Fibroblast of villous mesenchyme (primary cell): ENCODE data around the gene SEMA3F. TPM values are rescaled to one million over a fixed set of nuclear protein-coding genes. Genes with fewer than 3 reads are reported as not detected.

Experiments used
- DNase-seq: peaks from one replicate; pipeline ENCODE4 v3.0.0-alpha.2; 2010; ENCODE audit warnings: low read depth
- H3K4me3 ChIP-seq: 2 replicates; pipeline ENCODE4 v1.5.1; 2011; ENCODE audit warnings: low read depth, mild to moderate bottlenecking, low read length
- total RNA-seq: library from RNA; depleted of rRNA; stranded (reverse); fragments of >200 nt; gene quantifications from 2 replicates; pipeline ENCODE4 v1.2.3, GENCODE V29; 2012
- TF ChIP-seq, protein P1 (sequence below): IDR thresholded peaks from 2 replicates; pipeline ENCODE4 v1.5.1; 2012; ENCODE audit warnings: low read depth, mild to moderate bottlenecking, low read length; ENCODE audit not compliant: insufficient read depth

Gene SEMA3F
- total RNA-seq, 1 donor, result 0.86 TPM

DNA sequence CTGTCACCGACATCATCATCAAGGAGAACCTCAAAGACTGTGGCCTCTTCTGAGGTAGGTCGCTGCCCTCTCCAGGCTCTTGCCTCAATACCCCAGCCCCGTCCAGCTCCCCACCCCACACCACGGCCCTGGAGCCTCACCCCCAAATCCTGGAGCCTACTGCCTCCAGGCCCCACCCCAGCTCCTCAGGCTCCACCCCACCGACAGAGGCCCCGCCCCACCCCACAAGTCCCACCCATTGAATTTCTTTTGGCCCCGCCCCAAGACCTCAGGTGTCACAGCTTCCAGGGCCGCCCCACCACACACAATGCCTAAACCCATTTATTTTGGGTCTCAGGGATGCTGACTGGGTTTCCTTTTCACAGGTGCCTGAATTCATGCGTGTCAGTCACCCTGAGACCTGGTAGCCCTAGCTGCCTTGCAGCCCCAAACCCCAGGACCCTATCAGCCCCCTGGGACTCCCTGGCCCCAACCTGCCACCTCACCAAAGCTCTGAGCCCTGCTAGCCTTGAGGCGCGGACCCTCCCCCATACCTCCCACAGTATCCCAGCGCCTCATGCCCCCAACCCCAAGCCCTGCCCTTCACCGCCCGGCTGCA, 39.9 kb downstream of the SEMA3F start:
- H3K4me3 ChIP-seq, result no peak overlapping the region
- TF ChIP-seq, protein P1, sequence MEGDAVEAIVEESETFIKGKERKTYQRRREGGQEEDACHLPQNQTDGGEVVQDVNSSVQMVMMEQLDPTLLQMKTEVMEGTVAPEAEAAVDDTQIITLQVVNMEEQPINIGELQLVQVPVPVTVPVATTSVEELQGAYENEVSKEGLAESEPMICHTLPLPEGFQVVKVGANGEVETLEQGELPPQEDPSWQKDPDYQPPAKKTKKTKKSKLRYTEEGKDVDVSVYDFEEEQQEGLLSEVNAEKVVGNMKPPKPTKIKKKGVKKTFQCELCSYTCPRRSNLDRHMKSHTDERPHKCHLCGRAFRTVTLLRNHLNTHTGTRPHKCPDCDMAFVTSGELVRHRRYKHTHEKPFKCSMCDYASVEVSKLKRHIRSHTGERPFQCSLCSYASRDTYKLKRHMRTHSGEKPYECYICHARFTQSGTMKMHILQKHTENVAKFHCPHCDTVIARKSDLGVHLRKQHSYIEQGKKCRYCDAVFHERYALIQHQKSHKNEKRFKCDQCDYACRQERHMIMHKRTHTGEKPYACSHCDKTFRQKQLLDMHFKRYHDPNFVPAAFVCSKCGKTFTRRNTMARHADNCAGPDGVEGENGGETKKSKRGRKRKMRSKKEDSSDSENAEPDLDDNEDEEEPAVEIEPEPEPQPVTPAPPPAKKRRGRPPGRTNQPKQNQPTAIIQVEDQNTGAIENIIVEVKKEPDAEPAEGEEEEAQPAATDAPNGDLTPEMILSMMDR, result no peak
- DNase-seq, result no peak

DNA sequence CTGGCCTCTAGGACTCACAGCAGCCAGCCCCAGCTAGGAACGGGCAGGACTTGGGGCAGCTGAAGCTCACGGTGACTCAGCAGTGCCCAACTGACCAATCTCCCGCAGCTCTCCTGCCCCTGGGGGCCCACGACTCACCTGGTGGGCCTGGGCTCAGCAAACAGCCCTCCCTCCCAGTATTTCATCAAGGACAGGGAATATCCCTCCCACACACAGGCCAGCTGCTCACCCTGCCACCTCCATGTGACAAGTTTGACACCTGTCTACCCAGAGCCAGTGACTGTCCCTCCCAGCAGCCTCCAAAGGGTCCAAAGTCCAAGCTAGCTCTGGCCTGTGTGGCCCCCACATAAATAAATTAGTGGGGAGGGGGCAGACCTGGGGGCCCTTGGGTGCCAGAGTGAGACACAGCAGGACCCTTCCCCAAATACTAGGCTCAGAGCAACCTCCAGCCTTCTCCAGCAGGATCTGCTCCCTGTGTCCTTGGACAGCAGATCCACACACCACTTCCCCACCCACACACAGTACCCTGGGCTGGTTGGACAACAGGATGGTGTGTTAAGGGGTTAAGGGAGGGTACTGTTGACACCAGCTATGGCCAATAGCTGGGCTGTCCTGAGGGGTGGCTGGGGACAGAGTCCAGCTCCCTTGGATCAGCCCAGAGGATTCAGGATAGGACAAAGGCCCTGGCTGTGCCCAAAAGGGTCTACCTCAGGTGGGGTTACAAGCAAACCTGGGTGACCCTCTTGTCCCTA, 40.6 kb downstream of the SEMA3F start:
- TF ChIP-seq, protein P1, result no peak
- no peak for DNase-seq
- H3K4me3 ChIP-seq, result no peak overlapping the region

DNA sequence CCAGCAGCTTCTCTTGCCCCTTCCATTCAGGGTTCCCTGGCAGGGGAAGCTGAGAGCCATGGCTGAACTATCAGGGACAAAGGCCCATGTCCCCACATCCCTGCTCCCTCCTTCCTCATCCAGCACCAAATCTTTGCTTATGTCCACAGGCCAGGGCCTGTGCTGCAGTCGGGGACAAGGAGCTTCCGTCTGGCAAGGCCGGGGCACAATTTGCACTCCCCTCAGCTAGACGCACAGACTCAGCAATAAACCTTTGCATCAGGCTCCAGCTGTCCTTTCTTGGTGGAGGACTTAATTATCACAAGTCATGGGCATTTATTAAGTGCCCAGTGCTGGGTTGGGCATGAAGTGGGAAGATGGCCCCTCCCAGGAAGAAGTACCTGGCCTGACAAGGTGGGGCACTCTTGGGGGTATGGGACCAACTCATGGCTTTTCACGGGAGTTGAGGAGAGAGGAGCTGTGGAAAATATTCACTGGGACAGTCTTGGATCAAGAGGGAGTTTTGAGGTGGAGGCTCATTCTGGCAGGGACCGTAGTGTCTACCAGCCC, 41.2 kb downstream of the SEMA3F start:
- TF ChIP-seq, protein P1, result no peak
- H3K4me3 ChIP-seq, result no peak overlapping the region
- no peak for DNase-seq

DNA sequence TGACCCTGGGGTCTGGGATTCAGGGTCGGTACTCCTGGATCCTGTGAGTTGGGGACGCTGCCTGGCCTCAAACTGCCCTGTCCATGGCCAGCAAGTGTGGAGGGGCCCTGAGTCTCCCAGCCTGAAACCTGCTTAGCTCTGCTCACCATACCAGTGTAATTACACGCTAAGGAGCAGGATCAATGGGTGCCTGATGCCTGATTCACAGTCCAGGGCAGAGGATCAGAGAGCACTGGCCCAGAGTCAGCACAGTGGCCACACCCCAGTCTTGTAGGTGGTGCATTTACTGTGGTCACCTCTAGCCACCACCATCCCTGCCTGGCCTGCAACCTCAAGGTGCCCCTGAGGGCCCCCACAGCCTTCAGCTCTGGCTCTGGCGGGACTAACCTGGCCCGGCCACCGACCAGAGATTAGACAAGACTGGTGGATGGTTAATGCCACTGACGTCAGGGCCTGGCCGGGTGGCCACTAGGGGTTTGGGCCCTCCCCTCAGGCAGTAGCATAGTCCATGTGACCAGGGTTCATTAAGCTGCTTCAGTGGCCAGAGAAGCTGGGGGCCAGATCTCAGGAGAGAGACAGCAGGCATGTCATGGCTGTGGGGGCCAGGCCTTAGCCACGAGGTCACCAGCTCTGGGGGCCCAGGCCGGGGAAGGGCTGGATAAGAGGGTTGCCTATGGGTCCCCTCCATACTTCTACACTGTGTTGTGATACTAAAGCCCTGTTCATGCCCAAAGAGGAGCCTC, 46.6 kb downstream of the SEMA3F start:
- no peak for DNase-seq
- no peak overlapping the region for H3K4me3 ChIP-seq
- TF ChIP-seq, protein P1, result no peak

DNA sequence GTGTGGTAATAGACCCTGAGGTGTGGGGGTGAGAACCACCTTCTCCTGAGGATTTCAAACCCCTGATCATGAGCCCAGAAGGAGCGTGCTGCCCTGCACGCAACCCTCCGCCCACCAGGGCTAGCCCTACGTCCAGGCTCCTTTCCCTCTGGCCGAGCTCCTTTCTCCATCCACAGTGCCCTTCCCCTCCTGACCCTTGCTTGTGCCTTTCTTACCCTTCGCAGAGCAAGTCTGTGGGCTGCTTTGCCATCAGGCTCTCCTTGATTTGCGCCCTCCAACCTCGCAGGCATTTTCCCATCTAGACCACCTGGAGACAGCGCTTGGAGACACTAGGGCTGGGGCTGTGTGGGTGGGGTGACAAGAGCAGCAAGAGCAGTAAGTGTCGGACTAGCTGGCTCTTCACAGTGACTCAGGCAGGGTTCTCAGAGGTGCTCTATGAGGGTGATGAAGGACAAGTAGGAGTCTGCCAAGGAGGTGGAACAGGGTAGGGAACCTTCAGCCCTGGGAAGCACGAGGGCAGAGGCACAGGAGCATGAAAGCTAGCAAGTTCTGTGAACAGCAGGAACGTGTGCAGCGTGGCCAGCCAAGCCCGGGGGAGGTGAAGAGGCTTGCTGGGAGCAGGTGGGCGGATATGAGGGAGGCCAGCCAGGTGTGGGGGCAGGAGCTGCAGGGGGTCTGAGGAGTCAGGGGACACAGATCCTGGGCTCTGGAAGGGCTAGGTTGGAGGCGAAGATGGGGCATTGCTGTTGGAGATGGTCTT, 47.4 kb downstream of the SEMA3F start:
- TF ChIP-seq, protein P1, result no peak
- DNase-seq, result no peak
- H3K4me3 ChIP-seq, result no peak overlapping the region

DNA sequence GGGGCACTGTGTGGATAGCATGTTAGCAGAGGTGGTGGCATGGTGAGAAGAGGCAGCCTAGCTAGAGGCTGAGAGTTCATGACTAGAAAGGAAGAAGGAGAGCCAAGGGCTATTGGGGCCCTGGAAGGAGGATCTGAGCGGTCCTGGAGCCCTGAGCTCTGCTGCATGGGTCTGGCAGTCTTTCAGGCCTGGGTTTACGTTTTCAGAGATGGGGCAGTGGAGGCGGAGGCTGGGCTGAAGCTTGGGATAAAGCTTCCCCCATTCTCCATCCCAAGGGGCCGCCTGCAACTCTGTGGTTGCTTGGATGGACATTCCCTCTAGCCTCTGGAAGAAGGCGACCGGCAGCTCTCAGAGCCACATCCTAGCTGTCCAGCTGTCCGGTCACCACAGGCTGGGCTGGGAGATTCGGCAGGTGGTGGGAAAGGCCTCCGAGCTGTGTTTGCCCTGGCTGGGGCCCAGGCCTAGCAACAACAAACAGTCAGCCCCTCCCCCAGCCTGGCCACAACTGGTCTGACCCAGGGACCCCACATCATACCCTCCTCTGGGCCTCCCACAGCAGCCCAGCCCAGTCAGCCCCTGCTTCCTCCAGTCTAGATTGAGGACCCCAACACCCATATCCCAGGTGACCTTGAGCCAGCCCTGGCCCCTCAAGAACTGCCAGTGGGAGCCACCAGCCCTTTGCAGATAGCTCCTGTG, 48.1 kb downstream of the SEMA3F start:
- TF ChIP-seq, protein P1, result no peak
- DNase-seq, result no peak
- H3K4me3 ChIP-seq, result no peak overlapping the region
